Cortex of kidney (tissue), 1 donor: ENCODE data around the gene EIF4A3.
"Not testable (repeated sequence)": the region's sequence is repeated elsewhere in the genome, so short reads cannot be mapped to it uniquely, and the experiment has no call there.

Experiments used
- DNase-seq: peaks from one replicate; lab custom pipeline; 2025; lab: John Stamatoyannopoulos, UW

EIF4A3 gene

DNA sequence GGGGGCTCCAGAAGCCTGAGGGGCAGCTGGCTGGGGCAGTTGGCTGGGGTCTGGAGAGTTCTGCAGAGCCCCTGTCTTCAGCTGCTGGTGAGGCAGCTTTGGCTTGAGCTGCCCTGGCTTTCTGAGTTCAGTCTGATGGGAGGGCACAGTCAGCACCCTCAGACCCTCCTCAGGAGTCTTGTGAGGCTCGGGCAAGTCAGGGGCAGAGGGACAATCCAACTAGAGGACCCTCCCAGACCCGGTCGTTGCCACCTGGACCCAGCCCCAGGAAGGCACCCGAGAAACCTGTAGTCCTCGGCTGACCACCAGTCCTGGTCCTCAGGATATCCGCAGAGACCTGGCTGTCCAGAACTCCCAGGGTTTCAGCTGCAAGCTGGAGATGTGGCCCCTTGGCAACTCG, 24.8 kb upstream of the EIF4A3 start:
- DNase-seq: no peak

DNA sequence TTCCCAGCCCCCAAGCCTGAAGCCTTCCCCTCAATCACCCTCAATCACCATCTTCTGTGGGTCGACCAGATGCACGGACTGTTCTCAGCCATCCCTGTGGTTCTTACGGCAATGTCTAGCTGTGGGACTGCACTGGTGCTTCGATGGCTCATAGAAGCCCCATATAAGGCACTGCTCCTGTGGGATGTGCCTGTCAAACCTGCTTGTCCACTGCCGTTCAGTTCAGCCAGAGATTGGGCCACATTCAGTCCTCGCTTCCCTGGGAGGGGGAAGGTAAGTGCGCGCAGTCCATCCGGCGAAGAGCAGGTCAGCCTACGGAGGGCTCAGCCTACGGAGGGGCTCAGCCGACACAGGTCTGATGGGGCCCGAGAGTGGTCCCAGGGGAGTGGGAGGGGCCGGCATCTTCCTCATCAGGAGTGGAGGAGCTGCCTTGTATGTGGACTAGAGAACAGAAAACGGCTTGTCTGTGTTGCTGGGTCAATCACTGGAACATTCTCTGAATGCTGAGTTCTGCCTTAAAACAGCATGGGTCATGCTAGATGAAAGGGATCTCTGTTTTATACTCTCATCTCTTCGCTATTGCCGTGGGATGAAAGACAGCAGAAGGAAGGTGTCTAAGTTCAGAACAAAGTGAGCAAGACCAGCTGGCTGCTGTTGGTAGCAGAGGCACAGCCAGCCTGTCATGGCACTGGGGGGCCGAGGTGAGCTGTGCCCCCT, 23.0 kb upstream of the EIF4A3 start, which contains the start of gene CARD14:
Gene CARD14, plus strand, starts transcription at position 247 of the 717 bp plus-strand sequence. CDS start 11,409 bp downstream, outside the sequence.
- no peak for DNase-seq

DNA sequence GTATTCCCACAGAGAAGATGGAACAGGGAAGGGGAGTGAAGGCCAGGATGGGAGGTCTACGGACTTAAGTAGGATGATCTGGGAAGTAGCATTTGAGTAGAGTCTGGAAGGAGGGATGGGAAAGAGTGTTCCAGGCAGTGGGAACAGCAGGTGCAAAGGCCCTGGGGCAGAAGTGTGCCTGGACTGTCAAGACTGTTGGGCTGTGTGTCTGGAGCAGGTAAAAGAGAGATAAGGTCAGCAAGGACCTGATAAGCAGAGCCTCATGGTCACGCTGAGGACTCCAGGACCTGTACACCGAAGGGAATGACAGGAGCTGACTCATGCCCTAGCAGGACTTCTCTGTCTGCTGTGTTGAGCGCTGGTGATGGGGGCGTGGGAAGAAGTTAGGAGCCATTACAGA, 22.2 kb upstream of the EIF4A3 start:
- DNase-seq: no peak

DNA sequence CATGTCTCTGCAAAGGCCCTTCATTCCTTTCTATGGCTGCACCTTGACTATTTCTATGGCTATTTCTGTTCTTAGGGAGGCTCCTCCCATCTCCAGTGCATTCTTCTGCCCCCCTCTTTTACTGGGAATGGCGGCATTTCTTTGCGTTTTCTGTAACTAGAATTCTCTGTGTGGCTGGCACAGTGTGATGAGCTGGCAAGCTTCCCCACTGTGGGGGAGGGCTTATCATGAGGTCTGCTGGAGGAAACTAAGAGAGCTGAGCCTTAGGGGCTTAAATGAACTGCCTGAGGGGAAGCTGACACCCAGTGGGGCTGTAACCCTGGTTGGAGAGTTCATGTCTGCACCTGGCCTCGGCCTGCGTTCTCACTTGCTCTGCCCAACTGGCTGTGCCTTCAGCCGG, 21.4 kb upstream of the EIF4A3 start:
- no peak for DNase-seq

DNA sequence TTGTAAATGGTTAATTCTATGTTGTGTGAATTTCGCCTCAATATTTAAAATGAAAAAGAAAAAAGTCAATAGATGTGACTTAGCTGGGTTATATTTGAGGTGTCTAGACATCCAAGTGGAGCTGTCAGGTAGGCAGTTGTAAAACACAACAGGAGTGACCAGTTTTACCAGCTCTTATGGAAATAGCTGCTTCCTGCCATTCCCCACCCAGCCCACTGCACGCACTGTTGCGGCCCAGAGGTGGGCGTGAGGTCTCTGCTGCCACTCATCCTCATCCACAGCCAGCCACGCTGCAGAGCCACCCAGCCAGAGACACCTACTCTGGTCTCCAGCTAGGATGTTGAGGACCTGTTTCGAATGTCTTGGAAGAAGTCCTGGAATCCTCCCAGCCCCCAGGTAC, 19.5 kb upstream of the EIF4A3 start:
- DNase-seq: no peak

DNA sequence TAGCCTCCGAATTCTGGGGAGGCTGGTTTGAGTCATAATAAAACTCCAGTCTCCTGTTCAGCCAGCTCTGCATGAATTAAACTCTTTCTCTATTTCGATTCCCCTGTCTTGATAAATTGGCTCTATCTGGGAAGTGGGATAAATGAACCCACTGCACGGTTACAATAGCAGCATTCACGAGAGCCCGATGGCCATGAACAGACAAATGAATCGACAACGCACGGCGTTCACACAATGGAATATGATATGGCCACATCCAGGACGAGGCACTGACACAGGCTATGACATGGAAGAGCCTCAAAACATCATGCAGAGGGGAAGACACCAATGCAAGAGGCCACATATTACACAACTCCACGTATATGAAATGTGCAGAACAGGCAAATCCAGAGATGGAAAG, 17.3 kb upstream of the EIF4A3 start:
- DNase-seq: no peak

DNA sequence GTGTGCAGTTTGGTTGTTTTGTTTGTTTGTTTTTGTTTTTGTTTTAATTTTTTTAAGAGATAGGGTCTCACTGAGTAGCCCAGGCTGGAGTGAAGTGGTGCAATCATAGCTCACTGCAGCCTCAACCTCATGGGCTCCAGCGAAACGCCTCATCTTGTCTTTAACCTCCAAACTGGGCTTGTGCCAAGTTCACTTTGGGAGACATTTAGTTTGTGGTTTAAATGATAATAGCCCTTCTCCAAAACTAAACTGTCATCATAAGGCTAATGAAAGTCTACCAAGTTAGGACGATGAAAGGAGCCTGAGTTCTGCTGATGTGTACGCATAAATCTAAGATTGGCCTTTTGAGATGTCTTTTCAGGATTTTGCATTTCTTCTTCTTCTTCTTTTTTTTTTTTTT, 16.4 kb upstream of the EIF4A3 start:
- no peak for DNase-seq

DNA sequence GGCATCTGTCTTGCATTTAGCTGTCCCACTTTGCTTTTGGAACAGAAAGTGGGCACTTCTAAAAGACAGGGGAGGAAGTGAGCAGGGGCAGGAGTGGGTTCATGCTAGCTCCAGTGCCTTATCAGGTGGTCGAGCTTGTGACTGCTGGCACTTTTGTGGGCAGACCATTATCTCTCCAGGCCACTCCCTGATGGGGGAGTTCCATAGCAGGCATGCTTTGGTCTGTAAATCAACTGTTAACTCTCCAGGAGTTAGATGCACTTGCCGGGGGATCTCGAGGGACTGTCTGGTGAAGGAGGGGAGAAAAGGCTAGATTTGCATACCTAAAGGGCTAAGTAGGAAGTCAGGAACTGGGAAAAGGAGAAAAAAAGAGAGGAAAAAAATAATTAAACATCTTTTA, 13.6 kb upstream of the EIF4A3 start:
- DNase-seq: no peak

DNA sequence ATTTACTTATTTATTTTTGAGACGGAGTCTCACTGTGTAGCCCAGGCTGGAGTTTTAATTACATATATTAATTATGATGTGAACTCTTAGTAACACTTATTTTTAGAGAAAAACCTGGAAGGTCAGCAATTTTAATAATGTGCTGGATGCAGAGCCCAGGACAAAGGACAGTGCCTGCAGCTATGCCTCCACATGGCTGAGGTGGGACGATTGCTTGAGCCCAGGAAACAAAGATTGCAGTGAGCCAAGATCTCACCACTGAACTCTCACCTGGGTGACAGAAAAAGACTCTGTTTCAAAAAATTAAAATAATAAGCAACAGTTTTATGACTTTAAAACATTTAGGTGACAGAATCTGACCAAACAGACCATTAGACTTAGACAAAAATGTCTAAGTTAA, 11.9 kb upstream of the EIF4A3 start:
- no peak for DNase-seq

DNA sequence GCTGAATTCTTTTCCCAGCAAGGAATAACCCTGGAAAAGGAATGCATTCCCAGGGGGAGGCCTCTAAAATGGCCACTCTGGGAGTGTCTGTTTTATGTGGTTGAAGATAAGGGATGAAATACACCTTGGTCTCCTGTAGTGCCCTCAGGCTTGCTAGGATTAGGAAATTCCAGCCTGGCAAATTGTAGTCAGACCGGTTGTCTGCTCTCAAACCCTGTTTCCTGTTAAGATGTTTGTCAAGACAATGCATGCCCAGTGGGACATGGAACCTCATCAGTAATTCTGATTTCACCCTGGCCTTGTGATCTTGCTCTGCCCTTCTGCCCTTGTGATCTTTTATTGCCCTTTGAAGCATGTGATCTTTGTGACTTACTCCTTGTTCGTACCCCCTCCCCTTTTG, 8.7 kb upstream of the EIF4A3 start:
- not testable (repeated sequence) for DNase-seq

DNA sequence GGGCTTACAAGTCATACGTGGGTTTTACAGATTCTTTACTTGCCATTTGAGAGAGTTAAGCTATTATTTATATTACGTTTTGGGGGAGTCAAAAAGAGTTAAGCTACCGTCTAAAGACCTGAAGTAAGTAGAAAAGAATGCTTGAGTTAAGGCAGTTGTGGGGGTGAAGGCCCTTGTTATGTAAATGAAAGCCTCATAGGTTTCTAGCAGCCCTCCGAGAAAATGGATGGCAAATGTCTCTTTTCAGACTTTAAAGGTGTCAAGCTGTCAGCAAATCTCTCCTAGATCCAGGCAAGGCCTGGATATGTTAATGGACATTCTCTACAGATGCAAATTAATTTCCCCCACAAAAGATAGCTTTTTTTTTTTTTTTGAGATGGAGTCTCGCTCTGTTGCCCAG, 7.2 kb upstream of the EIF4A3 start:
- DNase-seq: no peak

DNA sequence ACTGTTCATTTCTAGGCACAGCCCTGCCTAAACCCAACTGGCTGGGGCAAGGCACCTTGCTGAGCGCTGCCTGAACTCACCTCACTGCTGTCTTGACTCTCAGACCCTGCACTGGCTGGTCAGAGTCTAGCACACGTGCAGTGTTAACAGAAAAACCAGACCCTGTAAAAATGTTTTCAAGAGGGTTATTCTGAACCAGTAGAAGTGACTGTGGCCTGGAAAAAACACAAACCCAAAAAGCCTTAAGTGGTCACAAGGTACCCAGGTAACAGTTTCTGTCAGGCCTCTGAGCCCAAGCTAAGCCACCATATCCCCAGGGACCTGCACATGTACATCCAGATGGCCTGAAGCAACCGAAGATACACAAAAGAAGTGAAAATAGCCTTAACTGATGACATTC, 6.1 kb upstream of the EIF4A3 start:
- no peak for DNase-seq

DNA sequence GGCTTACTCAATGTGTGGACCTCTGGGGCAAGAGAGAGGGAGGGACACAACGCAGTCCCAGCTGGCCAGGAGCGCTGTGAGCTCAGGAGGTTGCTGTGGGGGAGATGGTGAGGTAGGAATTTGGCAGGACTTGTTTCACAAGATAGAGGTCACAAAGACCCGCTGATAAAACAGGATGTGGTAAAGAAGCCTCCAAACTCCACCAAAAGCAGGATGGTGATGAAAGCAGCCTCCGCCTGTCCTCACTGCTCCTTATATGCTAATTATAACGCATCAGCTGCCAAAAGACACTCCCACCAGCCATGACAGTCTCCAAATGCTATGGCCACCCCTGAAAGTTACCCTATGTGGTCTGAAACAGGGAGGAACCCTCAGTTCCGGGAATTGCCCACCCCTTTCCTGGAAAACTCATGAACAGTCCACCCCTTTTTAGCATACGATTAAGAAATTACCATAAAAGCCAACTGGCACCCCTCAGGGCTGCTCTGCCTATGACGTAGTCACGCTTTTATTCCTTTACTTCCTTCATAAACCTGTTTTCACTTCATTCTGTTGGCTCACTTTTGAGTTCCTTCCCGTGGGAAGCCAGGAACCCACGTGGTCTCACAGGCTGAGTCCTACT, 5.3 kb upstream of the EIF4A3 start:
- no peak for DNase-seq

DNA sequence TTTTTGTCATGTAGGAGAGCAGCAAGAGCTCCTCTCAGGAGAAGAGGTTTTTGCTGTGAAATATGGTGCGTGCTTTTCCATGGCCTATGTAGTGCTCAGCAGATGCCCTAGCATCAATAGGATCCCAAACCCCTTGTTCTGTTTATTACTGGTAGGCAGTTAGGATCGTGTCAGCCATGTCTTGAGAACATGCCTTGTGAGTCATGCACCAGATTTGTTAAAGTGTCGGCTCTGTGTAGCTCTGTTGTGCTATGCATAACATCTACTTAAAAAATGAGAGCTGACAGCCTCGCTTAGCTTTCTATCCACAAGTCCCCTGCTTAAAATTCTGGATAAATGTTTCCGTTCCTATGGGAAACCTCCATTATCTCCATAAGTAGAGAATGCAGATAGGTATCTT, 4.4 kb upstream of the EIF4A3 start:
- DNase-seq: no peak

DNA sequence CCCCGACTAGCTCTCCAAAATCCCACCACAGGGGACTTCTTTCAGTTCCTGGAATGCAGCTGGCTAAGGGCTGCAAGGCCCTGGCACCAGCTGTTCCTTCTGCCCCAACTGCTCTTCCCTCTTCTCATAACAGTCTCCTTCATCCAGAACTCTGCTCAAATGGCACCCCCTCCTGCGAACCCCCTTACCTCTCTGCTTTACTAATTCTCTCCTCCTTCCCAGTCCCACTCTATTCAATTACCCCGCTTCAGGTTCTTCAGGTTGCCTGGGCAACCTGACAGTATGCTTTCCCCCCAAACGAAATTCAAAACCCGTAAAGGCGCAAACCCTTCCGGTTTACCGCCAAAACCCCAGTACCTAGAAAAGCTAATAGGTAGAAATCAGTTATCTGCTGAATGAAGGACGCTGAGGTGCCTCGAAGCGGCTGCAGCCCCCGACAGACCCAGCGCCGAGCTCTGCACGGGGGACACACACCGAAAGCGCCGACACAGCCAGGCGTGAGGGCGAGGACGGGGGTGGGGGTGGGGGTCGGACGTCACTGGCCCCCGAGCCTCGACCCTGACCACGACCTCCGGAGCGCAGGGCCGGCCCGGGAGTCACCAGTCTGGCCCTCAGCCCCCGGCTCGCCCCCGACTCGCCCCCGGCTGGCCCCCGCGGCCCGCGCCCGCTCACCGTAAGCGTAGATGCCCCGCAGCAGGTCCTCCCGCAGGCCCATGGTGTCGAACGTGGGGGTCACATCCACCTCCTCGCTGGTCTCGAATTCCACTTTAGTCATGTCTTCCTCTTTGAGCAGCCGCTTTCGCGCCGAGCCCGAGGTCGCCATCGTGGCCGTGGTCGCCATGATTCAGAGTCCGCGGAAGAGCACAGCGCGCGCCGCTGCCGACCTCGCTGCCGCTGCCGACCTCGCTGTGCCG, 550 bp downstream of the EIF4A3 start:
- no peak for DNase-seq

DNA sequence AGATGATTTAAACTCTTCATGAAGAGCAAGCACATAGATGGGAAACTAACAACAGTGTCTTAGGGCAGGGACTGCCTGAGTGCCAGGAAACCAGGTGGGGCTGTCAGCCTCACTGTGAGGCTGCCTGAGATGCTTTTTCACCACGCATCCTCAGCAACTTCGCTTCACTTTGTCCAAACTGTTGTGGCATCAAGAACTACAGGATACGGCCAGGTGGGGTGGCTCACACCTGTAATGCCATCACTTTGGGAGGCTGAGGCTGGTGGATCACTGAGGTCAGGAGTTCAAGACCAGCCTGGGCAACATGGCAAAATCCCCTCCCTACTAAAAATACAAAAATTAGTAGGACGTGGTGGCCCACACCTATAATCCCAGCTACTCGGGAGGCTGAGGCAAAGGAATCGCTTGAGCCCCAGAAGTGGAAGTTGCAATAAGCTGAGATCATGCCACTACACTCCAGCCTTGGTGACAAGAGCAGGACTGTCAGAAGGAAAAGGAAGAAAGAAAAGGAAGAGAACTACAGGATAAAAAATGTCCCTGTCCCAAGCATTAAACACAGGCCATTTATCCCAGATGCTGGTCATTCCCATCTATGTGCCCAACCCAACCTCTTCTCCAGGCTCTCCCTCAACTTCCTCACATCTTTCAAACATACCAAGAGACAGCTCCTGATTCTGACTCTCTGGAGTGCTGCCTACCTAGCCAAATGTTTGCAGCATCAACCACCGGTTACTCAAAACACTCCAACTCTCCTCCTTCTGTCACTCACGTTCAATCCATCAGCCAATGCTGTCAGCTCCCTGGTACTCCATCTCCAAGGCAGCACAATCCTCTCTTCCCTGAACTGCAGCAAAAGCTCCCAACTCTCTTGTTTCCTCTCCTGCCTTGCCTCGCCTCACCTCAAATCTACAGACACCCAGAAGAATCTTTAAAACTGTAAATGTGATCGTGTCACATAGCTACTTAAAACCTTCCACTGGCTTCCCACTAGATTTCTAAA, 1.6 kb downstream of the EIF4A3 start:
- DNase-seq: no peak

DNA sequence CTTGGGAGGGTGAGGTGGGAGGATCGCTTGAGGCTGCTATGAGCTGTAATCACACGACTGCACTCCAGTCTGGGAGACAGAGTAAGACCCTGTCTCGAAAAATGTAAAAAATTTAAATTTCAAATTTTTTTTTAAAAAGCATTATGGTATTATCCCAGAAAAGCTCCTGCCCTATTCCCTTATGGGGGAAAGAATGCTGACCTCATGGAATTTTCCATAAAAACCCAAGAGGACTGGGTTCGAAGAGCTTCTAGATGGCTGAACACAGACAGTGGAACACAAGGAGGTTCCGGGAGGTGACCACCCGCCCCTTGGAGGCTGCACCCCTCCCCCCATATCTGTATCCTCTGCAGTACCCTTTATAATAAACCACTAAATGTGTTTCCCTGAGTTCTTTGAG, 4.0 kb downstream of the EIF4A3 start:
- no peak for DNase-seq

DNA sequence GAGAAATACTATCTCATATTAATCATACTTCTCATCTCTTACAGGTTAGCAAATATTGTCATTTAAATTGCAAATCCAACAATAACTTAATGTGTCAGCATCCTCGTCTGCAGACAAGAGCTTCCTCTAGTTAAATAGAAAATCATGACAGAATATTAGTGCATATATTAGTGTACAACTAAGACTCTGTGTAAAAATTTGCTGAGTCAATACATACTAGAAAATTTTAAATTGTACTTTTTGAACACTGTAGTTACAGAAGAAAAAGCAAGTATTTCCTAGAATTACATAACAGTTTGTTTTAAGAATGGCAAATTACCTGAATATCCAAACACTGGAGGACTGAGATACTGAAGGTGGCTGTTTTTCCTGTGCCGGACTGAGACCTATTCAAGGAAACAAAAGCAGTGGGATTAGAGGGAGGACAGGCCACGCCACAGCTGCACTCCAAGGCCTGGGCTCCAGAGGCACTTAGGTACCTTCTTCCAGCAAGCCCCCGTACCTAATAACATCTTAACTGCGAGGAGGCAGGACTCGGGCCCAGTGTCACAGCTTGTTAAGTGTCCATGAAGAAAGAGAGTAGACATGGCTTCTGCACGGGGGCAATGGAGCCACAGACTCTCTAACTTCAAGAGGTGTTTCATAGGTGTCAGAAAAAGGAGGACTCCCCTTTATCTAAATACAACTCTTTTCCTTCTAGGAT, 5.3 kb downstream of the EIF4A3 start:
- DNase-seq: no peak

DNA sequence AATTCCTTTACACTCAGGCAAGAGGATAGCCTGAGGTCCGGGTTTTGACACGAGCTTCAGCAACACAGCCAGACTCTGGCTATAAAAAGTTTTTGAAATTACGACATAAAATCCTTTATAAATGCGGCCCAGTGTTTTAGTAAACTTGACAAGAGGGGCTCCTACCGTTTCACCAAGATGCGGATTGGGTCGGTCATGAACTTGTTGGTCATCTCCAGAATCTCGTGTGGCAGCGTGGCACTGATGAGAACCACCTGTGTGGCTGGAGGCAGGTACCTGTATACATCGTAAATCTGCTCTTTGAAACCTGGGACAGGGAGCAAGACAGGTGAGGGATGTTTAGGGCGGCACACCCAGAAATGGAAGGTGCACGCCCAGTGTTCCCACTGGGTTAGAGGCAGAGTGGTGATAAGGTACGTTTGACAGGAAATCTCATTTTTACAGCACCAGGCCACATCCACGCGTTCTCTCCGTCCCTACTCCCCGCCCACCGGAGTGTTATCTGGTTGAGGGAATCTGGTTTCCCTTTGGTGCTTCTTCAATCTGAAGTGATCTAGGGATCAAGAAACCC, 8.0 kb downstream of the EIF4A3 start:
- DNase-seq: no peak

DNA sequence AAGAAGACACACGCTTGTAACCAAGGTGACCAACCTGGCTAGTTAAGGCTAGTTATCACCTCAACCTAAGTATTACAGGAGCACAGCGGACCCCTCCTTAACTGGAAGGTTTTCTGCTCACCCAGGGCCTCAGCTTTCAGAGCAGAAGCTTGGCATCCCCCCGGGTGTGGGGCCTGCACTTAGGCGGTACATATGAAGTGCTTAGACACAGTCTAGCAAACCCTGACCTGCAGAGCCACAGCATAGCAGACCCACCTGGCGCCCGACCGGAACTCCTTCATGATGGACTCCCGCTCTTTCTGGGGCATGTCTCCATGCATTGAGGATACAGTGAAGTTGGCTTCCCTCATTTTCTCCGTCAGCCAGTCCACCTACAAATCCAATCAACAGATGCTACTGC, 9.8 kb downstream of the EIF4A3 start:
- DNase-seq: no peak

DNA sequence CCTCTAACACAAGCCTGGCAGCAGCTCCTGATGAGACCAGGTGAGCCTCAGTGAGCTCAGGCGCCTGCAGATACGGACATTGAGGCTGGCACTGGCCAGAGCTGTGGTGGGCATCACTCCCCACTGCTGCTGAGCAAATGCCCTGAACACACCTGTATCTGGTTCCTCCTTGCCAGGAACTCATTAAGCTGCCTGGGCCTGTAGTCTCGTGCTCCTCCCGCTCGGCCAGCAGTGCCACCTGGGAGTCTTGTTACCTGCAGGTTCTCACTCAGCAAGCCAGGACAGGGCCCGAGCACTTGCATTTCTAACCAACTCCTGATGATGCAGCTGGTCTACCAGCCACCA, 13.3 kb downstream of the EIF4A3 start:
- no peak for DNase-seq
